Gastroesophageal sphincter (tissue), 3 donors: Measurements from ENCODE around the gene UST.

Source experiments
- CTCF ChIP-seq, 4 experiments: fragments of 200-600 bp in 2 of 4; fragments of 450-650 bp in 2 of 4; sonication (generic) in 1 of 4; IDR thresholded peaks; one replicate each; pipeline ENCODE4 v1.5.1; 2017 to 2019; ENCODE audit warnings: antibody characterized with exemption in 4 of 4, mild to moderate bottlenecking in 2 of 4, moderate library complexity in 2 of 4
- POLR2A ChIP-seq, 2 donors: fragments of 450-650 bp; IDR thresholded peaks; one replicate each; pipeline ENCODE4 v1.6.1; 2017; ENCODE audit warnings: antibody characterized with exemption in 2 of 2, mild to moderate bottlenecking in 2 of 2, moderate library complexity in 1 of 2
- POLR2AphosphoS5 ChIP-seq: sonication (generic); formaldehyde crosslinking; IDR thresholded peaks from one replicate; pipeline ENCODE4 v1.6.1; 2017; ENCODE audit warnings: antibody characterized with exemption

- TF ChIP-seq POLR2AphosphoS5 (no peak), CTCF (IDR thresholded peaks at IDR 0.05) (no peak), POLR2A (IDR thresholded peaks at IDR 0.05) (no peak)
These were observed 140.4 kb downstream of the UST start for GRCh38 chr6:148887181-148887580.
